Neural cell (in vitro differentiated cells): ENCODE data around the gene AP5B1. TPM values are rescaled to one million over a fixed set of nuclear protein-coding genes. Genes with fewer than 3 reads are reported as not detected.

ENCODE experiments used
- H2AFZ ChIP-seq: fragments of 200-600, 300-800 bp; sonication (generic), shearing (Covaris generic); 2 replicates; pipeline ENCODE4 v1.6.0; 2014; ENCODE audit warnings: low read depth, mild to moderate bottlenecking, antibody characterized with exemption, low read length, moderate library complexity
- H3F3A ChIP-seq: fragments of 200-600 bp; shearing (Covaris generic); 2 replicates; pipeline ENCODE4 v1.6.1; 2016; ENCODE audit warnings: mild to moderate bottlenecking, moderate library complexity, mixed read lengths, antibody characterized with exemption, low read length; ENCODE audit not compliant: insufficient read depth, poor library complexity, severe bottlenecking
- H3K27ac ChIP-seq: fragments of 200-600, 300-800 bp; sonication (generic), shearing (Covaris generic); 2 replicates; pipeline ENCODE4 v1.5.1; 2014; ENCODE audit warnings: mild to moderate bottlenecking, low read length, moderate library complexity
- H3K27me3 ChIP-seq: fragments of 300-800, 200-600 bp; sonication (generic), shearing (Covaris generic); 2 replicates; pipeline ENCODE4 v1.6.0; 2014; ENCODE audit warnings: mild to moderate bottlenecking, low read depth, low read length, moderate library complexity; ENCODE audit not compliant: insufficient read depth
- H3K36me3 ChIP-seq: fragments of 300-800, 200-600 bp; sonication (generic), shearing (Covaris generic); 2 replicates; pipeline ENCODE4 v1.5.1; 2014; ENCODE audit warnings: mild to moderate bottlenecking, antibody characterized with exemption, low read length, moderate library complexity; ENCODE audit not compliant: insufficient read depth
- H3K4me2 ChIP-seq: fragments of 300-800, 200-600 bp; sonication (generic), shearing (Covaris generic); 2 replicates; pipeline ENCODE4 v1.6.0; 2014; ENCODE audit warnings: mild to moderate bottlenecking, low read length
- H3K4me3 ChIP-seq: fragments of 300-800, 200-600 bp; sonication (generic), shearing (Covaris generic); 2 replicates; pipeline ENCODE4 v1.5.1; 2014; ENCODE audit warnings: mild to moderate bottlenecking, low read length, moderate library complexity
- H3K79me2 ChIP-seq: fragments of 200-600 bp; shearing (Covaris generic); replicated peaks from 2 replicates; pipeline ENCODE4 v1.6.0; 2014; ENCODE audit warnings: mild to moderate bottlenecking, low read length, moderate library complexity; ENCODE audit not compliant: insufficient read depth
- H3K9ac ChIP-seq: fragments of 300-800, 200-600 bp; sonication (generic), shearing (Covaris generic); 2 replicates; pipeline ENCODE4 v1.6.1; 2016; ENCODE audit warnings: mild to moderate bottlenecking, low read length, mixed read lengths
- H3K9me2 ChIP-seq: fragments of 200-600 bp; shearing (Covaris generic); 2 replicates; pipeline ENCODE4 v1.6.1; 2016; ENCODE audit warnings: mild to moderate bottlenecking, low read length, mixed read lengths; ENCODE audit not compliant: insufficient read depth
- H3K9me3 ChIP-seq: fragments of 200-600, 300-800 bp; sonication (generic), shearing (Covaris generic); 2 replicates; pipeline ENCODE4 v1.6.1; 2016; ENCODE audit warnings: mild to moderate bottlenecking, mixed run types, low read length, moderate library complexity, mixed read lengths
- H4K20me1 ChIP-seq: fragments of 200-600 bp; shearing (Covaris generic); 2 replicates; pipeline ENCODE4 v1.6.1; 2016; ENCODE audit warnings: mild to moderate bottlenecking, mixed run types; ENCODE audit not compliant: insufficient read depth
- CTCF ChIP-seq: fragments of 450-650 bp; IDR thresholded peaks from 2 replicates; pipeline ENCODE4 v1.5.1; 2014; ENCODE audit warnings: antibody characterized with exemption, mild to moderate bottlenecking, moderate library complexity; ENCODE audit not compliant: poor library complexity, severe bottlenecking
- EP300 ChIP-seq: fragments of 450-650 bp; conservative IDR thresholded peaks from 2 replicates; pipeline ENCODE4 v1.6.1; 2014; ENCODE audit warnings: antibody characterized with exemption, mild to moderate bottlenecking, moderate library complexity; ENCODE audit not compliant: poor library complexity, severe bottlenecking
- EZH2 ChIP-seq: fragments of 200-600, 300-800 bp; shearing (Covaris generic), sonication (generic); IDR thresholded peaks from 2 replicates; pipeline ENCODE4 v1.6.1; 2014; ENCODE audit warnings: antibody characterized with exemption, low read length, borderline replicate concordance, mild to moderate bottlenecking; ENCODE audit not compliant: insufficient read depth, poor library complexity, severe bottlenecking
- MXI1 ChIP-seq: fragments of 450-650 bp; conservative IDR thresholded peaks from 2 replicates; pipeline ENCODE4 v1.6.1; 2014; ENCODE audit warnings: antibody characterized with exemption, mild to moderate bottlenecking; ENCODE audit not compliant: poor library complexity, severe bottlenecking
- POLR2AphosphoS5 ChIP-seq: IDR thresholded peaks from 2 replicates; pipeline ENCODE4 v1.6.1; 2012
- RAD21 ChIP-seq: fragments of 450-650 bp; conservative IDR thresholded peaks from 2 replicates; pipeline ENCODE4 v1.6.1; 2014; ENCODE audit warnings: antibody characterized with exemption, mild to moderate bottlenecking, moderate library complexity
- SMC3 ChIP-seq: fragments of 450-650 bp; conservative IDR thresholded peaks from 2 replicates; pipeline ENCODE4 v1.6.1; 2014; ENCODE audit warnings: antibody characterized with exemption, mild to moderate bottlenecking, moderate library complexity; ENCODE audit not compliant: poor library complexity
- TAF1 ChIP-seq: IDR thresholded peaks from 2 replicates; pipeline ENCODE4 v1.6.1; 2012; ENCODE audit warnings: low read depth
- polyA plus RNA-seq: library from polyadenylated mRNA; depleted of rRNA; stranded (reverse); fragments of >200 nt; gene quantifications from 2 replicates; pipeline ENCODE4 v1.2.3, GENCODE V29; 2014
- TF ChIP-seq, protein P1 (sequence below): IDR thresholded peaks from 2 replicates; pipeline ENCODE4 v1.6.1; 2012; ENCODE audit warnings: borderline replicate concordance

Gene AP5B1
- polyA plus RNA-seq, 1 donor from 2014 or later = 0.52 TPM

DNA sequence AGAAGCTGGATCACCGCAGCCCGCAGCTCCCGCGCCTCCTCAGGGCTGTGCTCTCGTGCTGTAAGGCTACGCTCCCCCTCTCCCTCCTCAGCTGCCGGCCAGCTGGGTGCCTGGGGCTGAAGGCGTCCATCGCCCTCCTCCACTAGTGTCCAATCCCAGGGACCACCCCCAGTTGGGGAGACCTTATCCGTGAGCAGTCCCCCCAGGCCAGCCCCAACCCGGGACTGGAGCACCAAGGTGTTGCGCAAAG, 1.2 kb downstream of the AP5B1 start:
- no peaks in the 10 kb centered on the region for H3K36me3 ChIP-seq
- H3K27ac ChIP-seq = no peak overlapping the region
- H2AFZ ChIP-seq = no peak overlapping the region
- no peaks in the 10 kb centered on the region for H3K79me2 ChIP-seq
- no peak overlapping the region for H3K4me2 ChIP-seq
- TF ChIP-seq POLR2AphosphoS5 = no peak
- TF ChIP-seq, protein P1, sequence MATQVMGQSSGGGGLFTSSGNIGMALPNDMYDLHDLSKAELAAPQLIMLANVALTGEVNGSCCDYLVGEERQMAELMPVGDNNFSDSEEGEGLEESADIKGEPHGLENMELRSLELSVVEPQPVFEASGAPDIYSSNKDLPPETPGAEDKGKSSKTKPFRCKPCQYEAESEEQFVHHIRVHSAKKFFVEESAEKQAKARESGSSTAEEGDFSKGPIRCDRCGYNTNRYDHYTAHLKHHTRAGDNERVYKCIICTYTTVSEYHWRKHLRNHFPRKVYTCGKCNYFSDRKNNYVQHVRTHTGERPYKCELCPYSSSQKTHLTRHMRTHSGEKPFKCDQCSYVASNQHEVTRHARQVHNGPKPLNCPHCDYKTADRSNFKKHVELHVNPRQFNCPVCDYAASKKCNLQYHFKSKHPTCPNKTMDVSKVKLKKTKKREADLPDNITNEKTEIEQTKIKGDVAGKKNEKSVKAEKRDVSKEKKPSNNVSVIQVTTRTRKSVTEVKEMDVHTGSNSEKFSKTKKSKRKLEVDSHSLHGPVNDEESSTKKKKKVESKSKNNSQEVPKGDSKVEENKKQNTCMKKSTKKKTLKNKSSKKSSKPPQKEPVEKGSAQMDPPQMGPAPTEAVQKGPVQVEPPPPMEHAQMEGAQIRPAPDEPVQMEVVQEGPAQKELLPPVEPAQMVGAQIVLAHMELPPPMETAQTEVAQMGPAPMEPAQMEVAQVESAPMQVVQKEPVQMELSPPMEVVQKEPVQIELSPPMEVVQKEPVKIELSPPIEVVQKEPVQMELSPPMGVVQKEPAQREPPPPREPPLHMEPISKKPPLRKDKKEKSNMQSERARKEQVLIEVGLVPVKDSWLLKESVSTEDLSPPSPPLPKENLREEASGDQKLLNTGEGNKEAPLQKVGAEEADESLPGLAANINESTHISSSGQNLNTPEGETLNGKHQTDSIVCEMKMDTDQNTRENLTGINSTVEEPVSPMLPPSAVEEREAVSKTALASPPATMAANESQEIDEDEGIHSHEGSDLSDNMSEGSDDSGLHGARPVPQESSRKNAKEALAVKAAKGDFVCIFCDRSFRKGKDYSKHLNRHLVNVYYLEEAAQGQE = no peak
- no peak for TF ChIP-seq EP300
- no peak for TF ChIP-seq CTCF
- no peak for TF ChIP-seq TAF1
- no peak for TF ChIP-seq SMC3
- TF ChIP-seq RAD21 = no peak
- TF ChIP-seq MXI1 = no peak
- no peak for TF ChIP-seq EZH2
- H3K4me3 ChIP-seq = no peak overlapping the region
- no peaks in the 10 kb centered on the region for H3F3A ChIP-seq
- no peaks in the 10 kb centered on the region for H3K9me2 ChIP-seq
- H4K20me1 ChIP-seq = no peaks in the 10 kb centered on the region
- H3K9me3 ChIP-seq = no peaks in the 10 kb centered on the region
- H3K9ac ChIP-seq = no peak overlapping the region
- H3K27me3 ChIP-seq = peaks cover 28% of the 10 kb centered on the region

- Histone ChIP-seq H3K9me2 (no peaks in the 10 kb centered on the region), H3F3A (no peaks in the 10 kb centered on the region), H3K36me3 (no peaks in the 10 kb centered on the region), H3K27me3 (peaks cover 23% of the 10 kb centered on the region), H3K9ac (no peak overlapping the region), H3K9me3 (no peaks in the 10 kb centered on the region), H3K79me2 (no peaks in the 10 kb centered on the region), H2AFZ (no peak overlapping the region), H3K27ac (no peak overlapping the region), H4K20me1 (no peaks in the 10 kb centered on the region), H3K4me3 (no peak overlapping the region), H3K4me2 (no peak overlapping the region)
- TF ChIP-seq SMC3 = no peak
- TF ChIP-seq EP300 = no peak
- no peak for TF ChIP-seq CTCF
- TF ChIP-seq, protein P1 = no peak
- TF ChIP-seq RAD21 = no peak
- no peak for TF ChIP-seq POLR2AphosphoS5
- no peak for TF ChIP-seq EZH2
- no peak for TF ChIP-seq MXI1
- no peak for TF ChIP-seq TAF1
These were observed 1.7 kb downstream of the AP5B1 start for GRCh38 chr11:65778901-65779668.
